ENCODE data around the gene TRIO.

DNA sequence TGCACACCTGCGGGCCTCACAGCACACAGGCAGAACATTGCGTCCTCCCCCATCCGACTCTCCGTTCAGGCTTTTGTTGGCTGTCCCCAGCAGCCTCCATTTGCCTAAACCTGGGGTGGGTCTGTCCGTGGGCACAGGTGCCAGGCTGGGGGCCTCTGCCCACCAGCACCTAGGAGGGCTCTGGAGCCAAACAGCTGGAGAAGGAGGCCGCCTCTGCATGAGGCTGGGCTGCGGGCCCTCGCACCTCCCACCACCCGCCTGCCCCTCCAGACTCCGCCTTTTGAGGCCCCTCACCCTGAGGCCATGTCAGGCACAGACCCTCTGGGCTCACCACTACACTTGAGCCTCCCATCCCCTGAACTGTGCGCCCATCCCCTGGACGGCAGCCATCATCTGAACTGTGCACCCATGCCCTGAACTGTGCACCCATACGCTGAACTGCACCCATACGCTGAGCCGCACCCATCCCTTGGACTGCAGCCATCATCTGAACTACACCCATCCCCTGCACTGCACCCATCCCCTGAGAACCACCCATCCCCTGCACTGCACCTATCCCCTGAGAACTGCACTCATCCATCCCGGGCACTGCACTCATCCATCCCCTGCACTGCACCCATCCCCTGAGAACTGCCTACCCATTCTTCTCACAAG, 340.5 kb downstream of the TRIO start:
- TF ChIP-seq, protein P1, sequence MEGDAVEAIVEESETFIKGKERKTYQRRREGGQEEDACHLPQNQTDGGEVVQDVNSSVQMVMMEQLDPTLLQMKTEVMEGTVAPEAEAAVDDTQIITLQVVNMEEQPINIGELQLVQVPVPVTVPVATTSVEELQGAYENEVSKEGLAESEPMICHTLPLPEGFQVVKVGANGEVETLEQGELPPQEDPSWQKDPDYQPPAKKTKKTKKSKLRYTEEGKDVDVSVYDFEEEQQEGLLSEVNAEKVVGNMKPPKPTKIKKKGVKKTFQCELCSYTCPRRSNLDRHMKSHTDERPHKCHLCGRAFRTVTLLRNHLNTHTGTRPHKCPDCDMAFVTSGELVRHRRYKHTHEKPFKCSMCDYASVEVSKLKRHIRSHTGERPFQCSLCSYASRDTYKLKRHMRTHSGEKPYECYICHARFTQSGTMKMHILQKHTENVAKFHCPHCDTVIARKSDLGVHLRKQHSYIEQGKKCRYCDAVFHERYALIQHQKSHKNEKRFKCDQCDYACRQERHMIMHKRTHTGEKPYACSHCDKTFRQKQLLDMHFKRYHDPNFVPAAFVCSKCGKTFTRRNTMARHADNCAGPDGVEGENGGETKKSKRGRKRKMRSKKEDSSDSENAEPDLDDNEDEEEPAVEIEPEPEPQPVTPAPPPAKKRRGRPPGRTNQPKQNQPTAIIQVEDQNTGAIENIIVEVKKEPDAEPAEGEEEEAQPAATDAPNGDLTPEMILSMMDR (IDR thresholded peaks at IDR 0.05; ENCODE audit: insufficient read depth, low read length, poor library complexity, severe bottlenecking), result no peak
- TF ChIP-seq EZH2phosphoT487 (conservative IDR thresholded peaks at IDR 0.05; ENCODE audit: low read length), result no peak
